Right lung (tissue), 10 donors: ENCODE results near the gene HOXA9. TPM values are rescaled to one million over a fixed set of nuclear protein-coding genes. Genes with fewer than 3 reads are reported as not detected.

Experiments
- DNase-seq, 2 donors: peaks; one replicate each; pipeline ENCODE4 v3.0.0-alpha.2; 2013
- long read RNA-seq, 8 donors: transcript quantifications; one replicate each; lab custom pipeline, GENCODE V29; 2026
- polyA plus RNA-seq, 5 donors: library from polyadenylated mRNA; unstranded; fragments of 120-200 nt; gene quantifications; one replicate each; pipeline versions ENCODE4 v1.2.1 to v1.2.3, GENCODE V29; 2013; ENCODE audit warnings: inconsistent platforms in 1 of 5, low replicate concordance in 1 of 5; ENCODE audit not compliant: insufficient read length in 5 of 5, insufficient read depth in 1 of 5

The HOXA9 gene
- 1 to 10 TPM in 1 of 5 donors, under 1 TPM in 4; 0.17 to 1.2 (median 0.29) TPM for polyA plus RNA-seq
- long read RNA-seq, donor 1 = 0 reads
- long read RNA-seq, donor 2 = 0 reads
- long read RNA-seq, donor 3 = 0 reads
- long read RNA-seq, donor 4, partial matches to known transcripts = 0 of 1 reads
- long read RNA-seq, donor 4, other reads (novel, unspliced or antisense) = 0 of 1 reads
- long read RNA-seq, donor 5 = 0 reads
- long read RNA-seq, donor 6, partial matches to known transcripts = 0 of 1 reads
- long read RNA-seq, donor 6, other reads (novel, unspliced or antisense) = 0 of 1 reads
- long read RNA-seq, donor 7 = 0 reads
- long read RNA-seq, donor 8 = 0 reads

DNA sequence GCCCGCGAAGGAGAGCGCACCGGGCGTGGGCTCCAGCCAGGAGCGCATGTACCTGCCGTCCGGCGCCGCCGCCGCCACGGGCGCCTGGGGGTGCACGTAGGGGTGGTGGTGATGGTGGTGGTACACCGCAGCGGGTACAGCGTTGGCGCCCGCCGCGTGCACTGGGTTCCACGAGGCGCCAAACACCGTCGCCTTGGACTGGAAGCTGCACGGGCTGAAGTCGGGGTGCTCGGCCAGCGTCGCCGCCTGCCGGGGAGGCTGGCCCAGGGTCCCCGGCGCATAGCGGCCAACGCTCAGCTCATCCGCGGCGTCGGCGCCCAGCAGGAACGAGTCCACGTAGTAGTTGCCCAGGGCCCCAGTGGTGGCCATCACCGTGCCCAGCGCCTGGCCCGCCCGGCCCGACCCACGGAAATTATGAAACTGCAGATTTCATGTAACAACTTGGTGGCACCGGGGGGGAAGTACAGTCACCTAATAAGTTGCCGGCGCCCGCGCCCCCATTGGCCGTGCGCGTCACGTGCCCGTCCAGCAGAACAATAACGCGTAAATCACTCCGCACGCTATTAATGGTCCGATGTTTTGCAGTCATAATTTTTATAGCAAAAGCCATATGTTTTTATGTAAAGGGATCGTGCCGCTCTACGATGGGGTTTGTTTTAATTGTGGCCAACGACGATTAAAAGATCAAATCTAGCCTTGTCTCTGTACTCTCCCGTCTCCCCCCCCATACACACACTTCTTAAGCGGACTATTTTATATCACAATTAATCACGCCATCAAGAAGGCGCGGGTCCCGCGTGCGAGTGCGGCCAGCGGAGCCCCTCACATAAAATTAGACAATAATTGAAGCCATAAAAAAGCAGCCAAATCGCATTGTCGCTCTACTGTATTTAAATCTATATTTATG is at the start of gene HOXA9:
TSS of gene HOXA9 (minus strand) at position 449 of the 907 bp plus-strand sequence. CDS start at position 369, 80 bp downstream.
- DNase-seq = no peak

DNA sequence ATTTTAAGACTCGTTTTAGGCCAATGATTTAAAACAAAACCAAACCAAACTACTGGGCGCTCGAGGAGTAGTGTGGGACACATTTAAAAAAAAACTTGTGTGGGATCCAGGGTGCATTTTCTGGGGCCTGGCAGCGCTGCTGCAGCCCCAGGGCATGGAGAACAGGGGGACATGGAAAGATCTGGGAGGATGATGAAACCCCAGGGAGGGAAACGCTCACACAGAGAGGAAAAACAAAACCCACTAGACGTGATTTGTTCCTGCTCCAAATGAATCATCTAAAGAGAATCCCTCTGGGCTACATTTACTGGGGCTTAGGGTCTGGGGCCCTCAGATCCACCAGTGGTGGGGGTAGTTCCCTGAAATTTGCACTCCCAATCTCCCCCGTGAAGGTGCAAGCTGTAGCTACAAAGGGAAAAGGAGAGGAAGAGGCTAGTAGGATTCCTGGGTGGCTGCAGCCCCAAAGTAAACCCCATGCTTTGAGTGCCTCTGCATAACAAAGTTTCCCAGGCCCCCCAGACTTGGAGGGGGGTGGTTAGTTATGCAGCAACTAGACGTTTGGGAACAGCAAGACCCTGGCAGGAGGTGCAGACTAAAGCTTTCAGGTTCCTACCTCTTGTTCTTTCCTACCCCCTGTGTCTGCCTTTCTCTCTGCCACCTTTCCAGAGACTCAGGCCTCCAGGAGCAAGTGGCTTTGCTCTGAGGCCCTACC is 49.1 kb upstream of the HOXA9 start:
- DNase-seq = no peak

DNA sequence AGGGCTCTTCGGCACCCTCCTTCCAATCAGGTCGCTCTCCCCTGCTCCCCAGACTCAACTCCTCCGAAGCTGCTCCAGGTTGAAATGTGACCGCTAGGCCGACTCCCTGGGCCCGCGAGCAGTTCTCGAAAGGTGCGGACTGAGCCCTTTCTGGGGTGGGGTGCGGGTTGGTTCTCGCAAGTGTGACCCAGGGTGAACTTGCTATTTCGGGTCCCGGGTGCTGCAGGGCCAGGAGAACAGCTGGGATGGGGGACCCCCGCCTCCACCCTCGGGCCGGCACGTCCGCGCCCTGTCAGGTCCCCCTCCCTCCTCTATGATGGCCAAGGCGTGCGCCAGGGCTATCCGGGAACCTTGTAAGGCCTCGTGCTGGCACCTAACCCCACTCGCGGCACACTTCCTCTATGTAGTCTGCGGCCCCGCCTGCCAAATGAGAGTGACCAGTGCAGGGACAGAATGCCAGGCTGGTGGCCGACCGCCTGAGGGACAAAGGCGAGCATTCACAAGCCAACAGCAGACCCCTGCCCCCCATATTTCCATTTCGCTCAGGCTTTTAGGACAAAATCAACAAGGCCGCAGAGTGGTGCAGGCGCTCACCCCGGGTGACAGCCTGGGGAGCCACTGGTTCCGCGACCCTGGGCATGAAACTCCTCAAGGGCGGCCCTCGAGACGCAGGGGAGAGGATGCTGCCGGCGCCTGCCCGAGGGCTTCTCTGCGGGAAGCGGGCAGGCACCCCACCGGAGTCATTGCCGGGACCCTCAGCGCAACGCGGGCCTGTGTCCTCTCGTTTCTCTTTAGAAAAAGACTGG is 48.3 kb upstream of the HOXA9 start:
- no peak for DNase-seq

DNA sequence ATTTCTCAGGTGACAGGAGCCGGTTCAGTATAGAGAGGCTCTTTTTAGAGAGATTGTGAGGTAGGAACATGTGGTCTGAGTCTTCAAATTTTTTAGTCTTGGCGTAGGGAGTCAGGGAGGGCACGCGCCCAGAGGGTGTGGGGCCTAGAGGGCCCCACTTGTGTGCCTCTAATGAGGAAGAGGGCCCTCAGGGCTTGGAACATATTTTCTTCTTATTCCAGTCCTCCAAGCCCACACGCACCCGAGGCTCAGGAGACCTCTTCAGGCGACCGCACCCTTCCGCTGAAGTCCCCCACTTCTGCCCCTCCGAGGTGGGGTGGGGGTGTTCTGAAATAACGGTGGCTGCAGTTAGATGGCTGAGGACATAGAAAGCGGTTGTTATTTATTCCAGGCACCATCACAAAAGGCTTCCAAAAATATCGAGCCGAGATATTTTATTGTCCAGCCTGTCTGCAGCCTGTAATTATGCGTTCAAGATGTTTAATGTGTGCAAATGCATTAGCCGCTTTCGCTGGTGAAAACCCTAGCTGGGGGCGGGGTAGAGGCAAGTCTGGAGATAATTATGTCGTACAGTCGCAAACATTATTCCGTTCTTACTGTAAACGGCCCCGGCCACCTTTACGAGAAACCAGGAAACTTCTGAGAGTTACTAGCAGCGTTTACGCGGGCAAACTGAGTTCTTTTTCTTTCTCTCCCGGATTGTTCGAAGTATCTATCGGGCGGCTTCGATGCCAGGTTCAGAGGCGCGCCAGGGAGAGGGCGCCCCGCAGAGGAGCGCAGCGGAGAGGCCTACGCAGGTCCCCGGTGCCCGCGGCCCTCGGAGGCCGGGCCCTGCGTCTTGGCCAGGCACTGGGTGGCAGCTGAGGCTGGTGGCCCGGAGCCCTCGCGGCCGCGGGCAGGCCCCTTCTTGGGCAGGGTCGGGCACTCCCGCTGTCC is 47.4 kb upstream of the HOXA9 start:
- DNase-seq = no peak

DNA sequence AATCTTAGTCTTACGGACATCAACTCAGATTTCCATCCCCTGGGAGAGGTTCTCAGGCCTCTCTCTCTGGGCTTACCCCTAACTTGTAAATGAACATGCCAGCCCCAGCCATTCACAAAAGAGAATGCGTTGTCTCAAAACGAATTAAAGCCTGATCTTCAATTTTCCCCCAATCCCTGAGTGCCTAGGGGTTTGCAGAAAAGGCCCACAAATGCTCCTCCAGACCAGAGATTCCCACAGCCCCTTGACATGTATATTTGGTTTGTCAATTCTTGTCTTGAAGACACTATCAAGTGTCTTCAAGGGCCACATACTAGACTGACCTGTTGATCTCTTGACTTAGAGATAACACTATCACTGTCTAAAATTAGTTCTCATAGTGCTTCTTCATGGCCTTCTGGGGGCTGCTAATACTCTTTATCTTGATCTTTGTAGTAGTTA is 46.4 kb upstream of the HOXA9 start:
- DNase-seq = no peak

DNA sequence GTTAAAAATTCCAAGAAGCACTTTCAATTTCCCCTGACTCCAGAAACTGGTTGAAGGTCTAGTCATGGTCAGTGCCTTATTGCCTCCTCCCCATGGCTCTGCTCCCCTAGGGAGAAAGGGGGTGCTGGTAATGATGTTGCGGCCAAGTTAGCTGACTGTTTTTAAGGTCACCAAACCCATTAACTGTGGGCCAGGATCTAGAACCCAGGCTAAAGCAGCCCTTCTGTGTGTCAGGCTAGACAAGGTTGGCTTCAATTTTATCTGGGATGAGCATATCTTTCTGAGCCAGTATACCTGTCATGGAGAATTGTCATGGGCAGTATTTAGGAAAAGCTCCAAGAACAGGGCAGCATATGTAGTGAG is 45.7 kb upstream of the HOXA9 start:
- DNase-seq = no peak

DNA sequence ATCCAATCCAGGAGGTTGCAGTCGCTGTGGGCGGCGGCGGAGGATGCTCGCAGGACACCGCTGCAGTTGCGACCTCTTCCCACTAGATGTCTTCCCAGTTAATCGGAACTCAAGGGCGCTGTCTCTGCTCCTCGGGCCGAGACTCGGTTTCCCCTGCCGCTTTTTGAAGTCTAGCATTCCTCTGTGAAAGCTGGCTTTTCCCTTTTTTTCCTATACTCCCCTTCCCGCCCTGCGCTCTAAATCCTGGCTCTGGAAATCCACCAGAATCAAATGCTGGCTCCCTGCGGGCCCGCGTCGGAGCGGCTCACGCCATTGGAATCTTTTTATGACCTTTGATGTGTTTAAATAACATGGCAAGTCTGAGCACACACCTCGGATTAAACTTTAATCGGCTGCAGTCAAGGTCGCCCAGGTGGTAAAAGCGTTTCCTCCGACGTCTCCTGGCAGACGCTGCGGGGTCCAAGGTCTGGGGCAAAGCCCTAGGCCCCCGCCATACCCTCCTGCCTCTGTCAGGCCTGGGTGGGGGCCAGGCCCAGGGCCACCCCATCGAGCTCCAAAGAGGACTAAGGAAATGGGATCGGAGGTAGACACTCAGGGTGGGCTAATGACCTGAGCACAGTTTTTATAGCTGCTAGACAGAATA is 45.2 kb upstream of the HOXA9 start:
- no peak for DNase-seq

DNA sequence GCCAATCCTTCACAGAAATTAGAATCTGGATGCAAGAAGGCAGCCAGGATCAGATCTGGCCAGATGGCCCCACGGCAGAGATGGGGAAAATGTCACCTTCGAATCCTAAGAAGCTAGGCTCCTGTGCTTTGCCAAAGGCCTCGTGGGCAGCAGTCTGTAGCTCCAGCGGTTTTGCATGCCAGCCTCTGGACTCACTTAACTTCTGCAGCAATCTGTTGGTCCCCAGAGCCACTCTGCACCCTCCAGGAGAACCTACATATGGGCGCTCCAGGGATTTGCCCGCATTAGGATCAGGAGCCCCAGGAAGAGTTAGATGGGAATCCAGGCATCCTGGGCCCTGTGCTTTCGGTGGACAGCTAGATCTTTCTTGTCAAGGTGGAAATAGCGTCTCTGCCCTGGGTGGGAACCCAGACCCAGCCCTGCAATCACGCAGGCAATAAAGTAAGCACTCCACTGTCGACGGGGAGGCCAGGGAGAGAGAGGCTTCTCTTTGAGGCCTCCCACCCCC is 44.6 kb upstream of the HOXA9 start:
- no peak for DNase-seq

DNA sequence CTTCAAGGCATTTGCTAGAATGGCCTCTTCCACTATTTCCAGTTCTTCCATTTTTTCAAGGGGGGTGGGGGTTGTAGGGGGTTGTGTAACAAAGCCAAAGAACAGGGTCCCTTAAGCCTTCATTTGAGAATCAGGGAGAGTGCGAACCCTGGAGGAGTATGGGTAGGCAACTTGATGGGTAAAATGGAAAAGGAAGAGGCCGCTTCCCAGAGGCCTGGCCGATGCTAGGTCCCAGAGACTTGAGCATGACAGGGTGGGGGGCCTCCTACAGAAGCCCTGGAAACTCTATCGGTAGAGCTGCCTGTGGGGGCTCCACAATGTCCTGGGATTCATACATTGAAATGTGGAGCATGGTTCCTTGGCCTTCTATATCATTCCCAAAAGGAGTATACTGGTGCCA is 43.7 kb upstream of the HOXA9 start:
- DNase-seq = no peak

DNA sequence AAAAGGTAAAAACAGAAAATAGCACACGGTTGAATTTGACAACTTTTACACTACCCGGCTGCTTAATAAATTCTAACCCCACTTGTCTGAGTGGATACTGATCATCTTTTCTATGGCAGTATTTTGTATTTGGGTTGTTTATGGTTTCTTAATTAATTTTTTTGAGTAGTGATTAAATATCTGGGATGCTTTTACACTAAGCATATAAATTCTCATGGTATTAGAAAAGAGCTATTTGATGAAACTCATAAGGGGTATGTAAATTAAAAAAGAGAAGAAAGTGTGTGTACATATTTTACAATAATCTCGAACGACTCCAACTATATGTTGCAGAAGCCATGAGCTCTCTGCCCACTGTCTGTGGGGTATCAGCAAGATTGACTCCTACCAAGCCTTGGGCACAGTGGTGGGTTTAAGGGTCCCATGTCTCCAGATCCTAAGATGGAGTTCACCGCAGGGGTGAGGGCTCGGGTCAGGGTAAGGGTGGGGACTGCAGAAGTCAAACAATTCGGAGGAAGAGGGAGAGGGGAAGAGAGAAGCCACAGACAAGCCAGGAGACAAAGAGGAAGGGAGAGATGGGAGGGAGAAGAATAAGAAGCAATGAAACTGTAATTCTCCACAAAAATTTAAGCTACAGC is 42.1 kb upstream of the HOXA9 start:
- no peak for DNase-seq

DNA sequence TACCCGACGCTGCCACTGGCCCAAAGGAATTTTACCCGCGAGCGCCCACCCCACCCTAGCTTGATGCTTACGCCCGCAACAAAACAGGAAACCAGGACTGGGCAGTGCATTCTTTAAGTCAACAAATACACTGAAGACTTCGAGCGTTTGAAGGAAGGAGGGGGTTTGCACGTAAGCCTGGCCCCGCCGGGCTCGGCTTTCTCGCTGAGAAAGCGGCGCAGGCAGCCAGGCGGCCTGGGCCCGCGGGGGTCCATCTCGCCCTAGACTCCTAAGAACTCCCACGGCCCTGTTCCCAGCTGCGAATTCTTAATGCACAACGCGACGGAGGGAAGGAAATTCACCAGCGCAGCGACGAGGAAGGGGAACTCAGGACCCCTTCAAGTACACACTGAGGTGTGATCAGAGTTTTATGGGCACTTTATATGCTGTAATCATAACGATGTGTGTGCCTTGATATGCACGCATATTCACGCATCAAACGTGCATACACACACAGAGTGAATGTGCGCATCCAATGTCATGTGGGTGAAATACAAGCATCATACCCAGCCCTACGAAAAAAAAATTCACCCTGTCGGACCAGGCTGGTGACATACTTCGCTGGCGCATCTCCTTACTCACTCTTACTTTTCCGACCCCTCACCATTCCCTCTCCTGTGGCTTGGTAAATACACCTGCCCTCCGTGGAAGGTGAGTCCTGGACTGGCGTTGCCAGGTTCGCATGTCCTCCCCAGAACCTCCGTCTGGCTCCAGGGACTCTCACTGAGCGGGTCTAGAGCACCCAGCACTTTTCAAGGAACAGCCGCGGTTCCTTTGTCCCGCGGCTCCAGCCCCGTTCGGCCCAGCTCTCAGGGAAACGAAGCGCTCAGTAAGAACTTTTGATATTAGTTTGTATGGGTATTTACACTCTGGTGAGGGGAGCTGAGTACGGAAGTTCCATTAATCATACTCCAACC is 40.3 kb upstream of the HOXA9 start:
- no peak for DNase-seq

DNA sequence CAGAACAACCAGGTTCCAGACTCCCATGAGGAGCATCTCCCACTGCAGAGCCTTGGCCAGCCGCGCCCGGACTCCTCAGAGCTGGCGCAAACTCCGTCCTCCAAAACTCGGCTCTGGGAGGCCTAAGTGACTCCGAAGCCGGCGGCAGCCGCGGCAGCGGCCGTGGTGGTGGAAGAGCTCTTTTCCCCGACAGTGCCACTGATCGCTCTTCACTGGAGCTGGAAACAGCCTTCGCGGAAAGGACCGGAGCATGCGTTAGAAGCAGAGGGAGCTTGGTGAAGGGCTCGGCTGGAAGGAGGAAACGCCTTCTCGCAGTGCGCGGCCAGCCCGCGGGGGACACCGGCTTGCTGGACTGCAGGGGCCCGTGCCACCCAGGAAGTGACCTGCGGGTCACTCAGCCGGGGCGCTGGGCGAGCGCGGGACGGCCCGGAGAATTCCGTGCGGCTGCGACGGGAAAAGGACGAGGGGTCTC is 39.5 kb upstream of the HOXA9 start:
- DNase-seq = no peak

DNA sequence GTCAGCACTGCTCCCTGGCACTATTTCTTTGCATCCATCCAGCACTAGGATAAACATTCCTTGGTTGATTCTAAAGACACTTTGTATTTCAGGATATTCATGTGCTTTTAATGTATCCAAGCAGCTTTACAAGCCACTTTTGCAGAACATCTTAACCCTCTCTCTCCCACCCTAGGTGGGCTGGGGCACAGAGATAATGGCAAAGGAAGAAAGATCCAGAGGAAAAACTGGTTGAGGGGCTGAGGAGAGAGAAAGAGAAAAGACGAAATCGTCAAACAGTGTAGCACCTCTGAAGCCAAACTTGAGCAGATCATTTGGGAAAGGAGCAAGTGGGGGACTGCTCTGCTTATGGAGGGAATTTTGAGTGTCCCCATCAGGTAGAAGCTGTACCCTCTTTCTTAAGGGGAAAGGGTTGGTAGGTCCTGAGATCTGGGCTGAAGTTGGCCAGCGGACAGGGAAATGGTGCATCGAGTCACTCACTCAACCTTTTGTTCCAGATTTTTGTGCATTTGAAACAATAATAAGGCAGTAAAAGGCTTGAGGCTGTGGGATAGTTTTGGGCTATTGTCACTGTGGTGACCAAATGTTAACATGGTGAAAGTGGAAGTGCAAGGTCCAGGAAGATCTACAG is 38.7 kb upstream of the HOXA9 start:
- no peak for DNase-seq

DNA sequence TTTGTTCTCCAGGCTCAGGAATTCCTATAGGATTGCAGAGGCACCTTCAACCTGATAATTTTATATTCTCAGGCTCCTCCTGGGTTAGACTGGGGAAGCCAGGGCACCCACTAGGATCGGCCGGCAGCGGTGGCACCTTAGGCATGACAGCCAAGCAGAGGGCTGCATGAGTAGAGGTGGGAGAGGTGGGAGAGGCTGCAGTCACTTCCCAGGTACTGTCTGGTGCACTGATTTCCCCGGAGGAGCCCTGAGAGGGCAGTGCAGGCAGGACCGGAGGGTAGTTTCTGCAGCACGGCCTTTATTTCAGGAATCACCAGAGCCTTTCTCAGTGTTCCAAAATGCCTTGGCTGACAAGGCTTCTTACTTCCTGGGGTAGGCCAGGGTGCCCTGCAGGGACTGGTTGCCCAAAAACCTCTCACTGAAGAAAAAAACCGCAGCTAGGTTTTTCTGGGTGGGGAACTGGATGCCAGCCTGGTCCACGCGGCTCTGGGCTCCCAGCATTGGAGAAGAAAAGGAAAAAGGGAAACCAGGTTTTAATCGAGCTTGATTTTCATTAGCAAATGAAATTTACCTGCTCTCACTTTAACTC is 38.1 kb upstream of the HOXA9 start:
- no peak for DNase-seq

DNA sequence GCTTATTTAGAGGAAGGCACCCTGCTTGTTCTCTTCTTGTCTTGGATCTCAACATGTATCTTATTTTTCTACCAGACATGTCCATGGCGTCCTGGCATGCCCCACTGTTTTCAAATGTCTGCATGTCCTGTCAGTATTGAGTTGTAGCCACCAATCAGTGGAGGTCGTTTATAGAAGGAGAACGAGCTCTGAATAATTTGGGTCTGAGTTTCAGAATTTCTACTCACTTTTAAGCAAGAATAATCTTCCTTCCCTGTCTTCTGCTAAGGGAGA is 37.5 kb upstream of the HOXA9 start:
- no peak for DNase-seq

DNA sequence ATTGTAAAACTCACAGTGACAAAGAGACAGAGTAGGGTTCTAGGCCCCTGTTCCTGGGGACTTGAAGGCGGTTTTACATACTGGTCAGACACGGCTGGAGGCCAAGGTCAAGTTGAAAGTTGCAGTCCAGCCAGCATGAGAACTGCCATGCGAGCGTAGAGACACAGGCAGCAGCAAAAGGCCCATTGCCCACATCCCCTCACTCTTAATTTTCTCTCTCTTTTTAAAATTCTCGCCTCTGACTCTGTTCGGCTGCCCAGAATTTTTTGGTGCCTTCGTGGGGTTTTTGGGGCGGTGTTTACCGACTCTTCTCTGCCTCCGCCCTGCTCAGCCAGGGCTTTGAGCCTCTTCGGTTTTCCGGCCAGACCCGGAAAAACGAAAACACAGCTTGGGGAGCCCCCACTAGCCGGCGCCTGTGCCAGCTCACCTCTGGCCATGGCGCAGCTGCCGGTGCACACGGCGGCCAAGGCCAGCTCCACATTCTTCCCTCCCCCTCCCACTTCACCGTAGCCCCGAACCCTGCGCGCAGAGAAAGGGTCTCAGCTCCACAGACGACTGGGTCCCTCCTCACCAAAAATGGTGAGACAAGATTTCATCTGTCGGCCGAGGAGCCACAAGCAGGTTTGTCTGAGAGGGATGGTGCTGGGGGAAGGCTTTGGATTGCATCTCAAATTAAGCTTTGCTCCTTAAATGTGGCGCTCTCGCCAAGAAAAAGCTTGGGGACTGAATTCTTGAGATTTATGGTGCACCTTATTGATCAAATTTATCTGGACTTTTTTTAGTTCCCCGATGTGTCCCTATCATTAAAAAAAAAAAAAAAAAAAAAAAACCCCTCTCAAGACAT is 36.9 kb upstream of the HOXA9 start:
- no peak for DNase-seq
